ENCODE measurements around the gene UBC.
A peak's percentile ranks its signal among the peaks of the same experiment; 100 is the strongest.

UBC gene

GRCh38 chr12:124914392-124915238 lies at the start of gene UBC:
TSS of gene UBC (minus strand) at chr12:124914650. CDS start at chr12:124913771, 879 bp downstream.
- peak; percentile 77 to 88 (median 83) for DNase-seq (ENCODE audit: low read depth in 3 of 3)

- no peak for DNase-seq (ENCODE audit: low read depth in 3 of 3)
These were observed 48.8 kb upstream of the UBC start for GRCh38 chr12:124963211-124963610.

- DNase-seq (ENCODE audit: low read depth in 3 of 3) = no peak
These were observed 46.6 kb upstream of the UBC start for GRCh38 chr12:124961055-124961454.

- DNase-seq (ENCODE audit: low read depth in 3 of 3) = no peak
These were observed 42.1 kb upstream of the UBC start for GRCh38 chr12:124956571-124956970.

- DNase-seq (ENCODE audit: low read depth in 3 of 3) = no peak
These were observed 40.3 kb upstream of the UBC start for GRCh38 chr12:124954771-124955170.

GRCh38 chr12:124953689-124954405 lies 39.4 kb upstream of the UBC start:
- DNase-seq (ENCODE audit: low read depth in 3 of 3) = no peak

GRCh38 chr12:124952801-124953200 lies 38.4 kb upstream of the UBC start:
- no peak for DNase-seq (ENCODE audit: low read depth in 3 of 3)

- no peak for DNase-seq (ENCODE audit: low read depth in 3 of 3)
These were observed 37.8 kb upstream of the UBC start for GRCh38 chr12:124952295-124952694.

GRCh38 chr12:124949779-124950728 lies 35.6 kb upstream of the UBC start:
- DNase-seq (ENCODE audit: low read depth in 3 of 3) = no peak

- DNase-seq (ENCODE audit: low read depth in 3 of 3) = no peak
These were observed 34.6 kb upstream of the UBC start for GRCh38 chr12:124949066-124949465.

GRCh38 chr12:124947561-124948398 lies 33.3 kb upstream of the UBC start:
- DNase-seq (ENCODE audit: low read depth in 3 of 3) = no peak

- no peak for DNase-seq (ENCODE audit: low read depth in 3 of 3)
These were observed 32.6 kb upstream of the UBC start for GRCh38 chr12:124947013-124947412.

GRCh38 chr12:124946447-124946793 lies 32.0 kb upstream of the UBC start:
- no peak for DNase-seq (ENCODE audit: low read depth in 3 of 3)

GRCh38 chr12:124941170-124941527 lies 26.7 kb upstream of the UBC start:
- no peak for DNase-seq (ENCODE audit: low read depth in 3 of 3)

GRCh38 chr12:124940393-124941169 lies 26.1 kb upstream of the UBC start:
- DNase-seq (ENCODE audit: low read depth in 3 of 3) = peak; percentile 50 to 73 (median 68)

GRCh38 chr12:124940143-124940392 lies 25.6 kb upstream of the UBC start:
- no peak for DNase-seq (ENCODE audit: low read depth in 3 of 3)

GRCh38 chr12:124939421-124940142 lies 25.1 kb upstream of the UBC start:
- peak; percentile 78 to 91 (median 80) for DNase-seq (ENCODE audit: low read depth in 3 of 3)

- no peak for DNase-seq (ENCODE audit: low read depth in 3 of 3)
These were observed 24.6 kb upstream of the UBC start for GRCh38 chr12:124939079-124939420.

GRCh38 chr12:124938587-124938986 lies 24.1 kb upstream of the UBC start:
- DNase-seq (ENCODE audit: low read depth in 3 of 3) = no peak

GRCh38 chr12:124938108-124938507 lies 23.7 kb upstream of the UBC start:
- DNase-seq (ENCODE audit: low read depth in 3 of 3) = no peak

Measured in stimulated activated CD4-positive, alpha-beta T cell treated with anti-CD3 and anti-CD28 coated beads, TNF-alpha, amount 100 ng/mL, for 4 hours (primary cell).